ENCODE data around the gene SNPH.

The SNPH gene

GRCh38 chr20:1265226-1265915 is 723 bp upstream of the SNPH start:
- DNase-seq = no peak

- no peak for DNase-seq
Observed at GRCh38 chr20:1265916-1266166, 253 bp upstream of the SNPH start.

GRCh38 chr20:1267161-1267560 is 1.1 kb downstream of the SNPH start:
- no peak for DNase-seq

- no peak for DNase-seq
Observed at GRCh38 chr20:1267809-1268374, 1.8 kb downstream of the SNPH start.

- no peak for DNase-seq
Observed at GRCh38 chr20:1269235-1269634, 3.1 kb downstream of the SNPH start.

- no peak for DNase-seq
Observed at GRCh38 chr20:1269850-1270249, 3.8 kb downstream of the SNPH start.

GRCh38 chr20:1272368-1273100 is 6.4 kb downstream of the SNPH start:
- DNase-seq = peak; percentile 50

GRCh38 chr20:1273366-1273765 is 7.3 kb downstream of the SNPH start:
- DNase-seq = no peak

- DNase-seq = no peak
Observed at GRCh38 chr20:1274485-1275311, 8.6 kb downstream of the SNPH start.

- DNase-seq = no peak
Observed at GRCh38 chr20:1275919-1276318, 9.8 kb downstream of the SNPH start.

- no peak for DNase-seq
Observed at GRCh38 chr20:1277529-1278322, 11.6 kb downstream of the SNPH start.

- no peak for DNase-seq
Observed at GRCh38 chr20:1278993-1279392, 12.9 kb downstream of the SNPH start.

GRCh38 chr20:1280195-1281102 is 14.4 kb downstream of the SNPH start:
- DNase-seq = no peak

- no peak for DNase-seq
Observed at GRCh38 chr20:1281279-1282057, 15.4 kb downstream of the SNPH start.

- no peak for DNase-seq
Observed at GRCh38 chr20:1282966-1283365, 16.9 kb downstream of the SNPH start.

GRCh38 chr20:1283522-1284510 is 17.7 kb downstream of the SNPH start:
- DNase-seq = no peak

- no peak for DNase-seq
Observed at GRCh38 chr20:1286267-1287024, 20.4 kb downstream of the SNPH start.

- no peak for DNase-seq
Observed at GRCh38 chr20:1287306-1287705, 21.2 kb downstream of the SNPH start.

Data from hematopoietic multipotent progenitor cell treated with erythropoietin and hydrocortisone succinate and interleukin-3 and kit ligand, for 4 days (in vitro differentiated cells).